Measurements from ENCODE around the gene PAPSS1. TPM values are rescaled to one million over a fixed set of nuclear protein-coding genes. Genes with fewer than 3 reads are reported as not detected.
"Not testable (repeated sequence)": the region's sequence is repeated elsewhere in the genome, so short reads cannot be mapped to it uniquely, and the experiment has no call there.

The PAPSS1 gene
- total RNA-seq, 1 experiment from 2014 or later, result 12.6 TPM

DNA sequence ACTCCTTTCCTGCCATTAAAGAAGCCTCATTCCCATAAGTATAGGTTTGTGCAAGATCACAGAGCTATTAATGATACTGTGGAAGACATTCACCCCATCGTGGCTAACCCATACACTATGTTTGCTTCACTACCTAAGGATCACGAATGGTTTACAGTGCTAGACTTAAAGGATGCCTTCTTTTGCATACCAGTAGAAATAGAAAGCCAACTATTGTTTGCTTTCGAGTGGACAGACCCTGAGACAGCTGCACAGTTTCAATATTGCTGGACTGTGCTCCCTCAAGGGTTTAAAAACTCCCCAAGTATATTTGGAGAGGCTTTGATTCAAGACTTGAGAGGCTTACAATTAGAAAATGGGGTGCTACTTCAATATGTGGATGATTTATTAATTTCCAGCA is 16.0 kb upstream of the PAPSS1 start:
- no peak overlapping the region for H3K4me3 ChIP-seq
- no peaks in the 10 kb centered on the region for H3K27me3 ChIP-seq
- H3K9me3 ChIP-seq, result no peaks in the 10 kb centered on the region
- no peaks in the 10 kb centered on the region for H3K36me3 ChIP-seq
- DNase-seq, result no peak

DNA sequence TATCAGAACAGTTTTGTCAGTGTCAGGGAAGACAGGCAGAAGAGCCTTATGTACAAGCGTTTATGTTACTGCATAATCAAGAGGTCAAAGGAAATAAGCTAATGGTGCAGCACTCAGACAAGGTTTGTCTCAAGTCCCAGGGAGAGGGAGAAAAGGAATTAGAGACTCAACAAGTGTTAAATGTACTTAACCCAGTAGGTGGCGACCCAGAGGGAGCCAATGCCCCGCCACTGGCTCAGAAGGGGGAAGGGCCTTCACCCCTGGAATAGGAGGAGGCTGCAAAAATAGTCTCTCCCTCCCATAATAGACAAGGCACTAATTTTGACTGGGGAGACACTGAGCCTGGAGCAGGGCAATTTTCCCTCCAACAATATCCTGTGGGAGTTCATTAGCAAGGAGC is 14.1 kb upstream of the PAPSS1 start:
- no peak overlapping the region for H3K4me3 ChIP-seq
- no peaks in the 10 kb centered on the region for H3K36me3 ChIP-seq
- no peaks in the 10 kb centered on the region for H3K9me3 ChIP-seq
- H3K27me3 ChIP-seq, result no peaks in the 10 kb centered on the region
- DNase-seq, result no peak

DNA sequence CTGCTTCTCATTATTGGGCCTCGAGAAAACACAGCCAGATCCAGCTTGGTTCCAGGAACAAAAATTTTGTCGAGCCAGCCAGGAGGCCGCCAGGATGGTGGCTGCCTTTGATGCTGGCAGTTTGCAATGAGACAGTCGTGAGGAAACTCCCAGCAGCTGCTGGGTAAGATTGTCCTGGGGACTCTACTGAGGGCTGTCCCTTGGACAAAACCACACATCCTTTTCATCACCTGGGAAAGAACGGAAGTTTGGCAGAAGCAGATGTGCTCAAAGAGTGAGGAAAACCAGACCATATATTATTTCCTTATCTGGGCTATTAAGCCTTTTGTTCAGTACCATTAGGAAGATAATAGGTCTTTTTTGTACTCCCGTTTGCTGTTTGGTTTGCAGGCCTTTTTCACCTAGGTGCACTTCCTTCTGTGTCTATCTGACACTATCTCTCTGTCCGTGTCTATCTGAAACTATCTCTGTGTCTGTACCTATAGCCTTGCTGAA is 13.4 kb upstream of the PAPSS1 start:
- no peak for DNase-seq
- no peaks in the 10 kb centered on the region for H3K36me3 ChIP-seq
- no peaks in the 10 kb centered on the region for H3K27me3 ChIP-seq
- H3K9me3 ChIP-seq, result no peaks in the 10 kb centered on the region
- no peak overlapping the region for H3K4me3 ChIP-seq

DNA sequence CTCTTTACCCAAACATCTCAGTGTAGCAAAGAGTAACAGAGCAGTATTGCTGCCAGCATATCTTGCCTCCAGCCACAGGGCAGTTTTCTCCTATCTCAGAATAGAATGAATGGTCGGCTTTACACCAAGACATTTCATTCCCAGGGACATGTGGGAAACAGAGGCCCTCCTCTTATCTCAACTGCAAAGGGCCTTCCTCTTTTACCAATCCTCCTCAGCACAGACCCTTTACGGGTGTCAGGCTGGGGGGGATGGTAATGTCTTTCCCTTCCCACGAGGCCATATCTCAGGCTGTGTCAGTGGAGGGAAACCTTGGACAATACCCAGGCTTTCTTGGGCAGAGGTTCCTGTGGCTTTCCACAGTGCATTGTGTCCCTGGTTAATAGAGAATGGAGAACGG is 9.0 kb upstream of the PAPSS1 start:
- not testable (repeated sequence) for DNase-seq

DNA sequence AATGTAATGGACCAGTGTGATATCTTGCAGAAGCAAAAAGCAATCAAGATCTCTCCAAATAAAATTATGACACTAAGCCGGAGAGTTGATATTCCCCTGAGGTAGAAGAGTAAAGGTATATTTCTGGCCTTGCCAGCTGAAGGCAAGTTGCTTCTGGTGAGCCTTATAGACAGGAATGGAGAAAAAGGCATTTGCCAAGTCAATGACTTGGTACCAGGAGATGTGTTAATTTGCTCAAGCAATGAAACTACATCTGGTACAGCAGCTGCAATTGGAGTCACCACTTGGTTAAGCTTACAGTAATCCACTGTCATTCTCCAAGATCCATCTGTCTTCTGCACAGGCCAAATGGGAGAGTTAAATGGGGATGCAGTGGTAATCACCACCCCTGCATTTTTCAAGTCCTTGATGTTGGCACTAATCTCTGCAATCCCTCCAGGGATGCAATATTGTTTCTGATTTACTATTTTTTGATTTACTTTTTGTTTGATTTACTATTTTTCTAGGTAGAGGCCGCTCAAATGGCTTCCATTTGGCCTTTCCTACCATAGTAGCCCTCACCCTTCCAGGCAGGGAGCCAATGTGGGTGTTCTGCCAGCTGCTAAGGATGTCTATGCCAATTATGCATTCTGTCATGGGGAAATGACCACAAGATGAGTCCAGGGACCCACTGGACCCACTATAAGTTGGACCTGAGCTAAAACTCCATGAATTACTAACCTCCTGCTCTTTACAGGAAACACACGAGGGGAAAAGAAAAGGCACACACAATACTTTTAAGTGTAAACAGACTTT is 6.3 kb upstream of the PAPSS1 start:
- not testable (repeated sequence) for H3K27me3 ChIP-seq, H3K36me3 ChIP-seq, H3K4me3 ChIP-seq, H3K9me3 ChIP-seq
- DNase-seq, result peak; percentile 41

More for the DNA sequence above, 9.0 kb upstream of the PAPSS1 start:
- not testable (repeated sequence) for H3K27me3 ChIP-seq, H3K4me3 ChIP-seq, H3K36me3 ChIP-seq, H3K9me3 ChIP-seq

DNA sequence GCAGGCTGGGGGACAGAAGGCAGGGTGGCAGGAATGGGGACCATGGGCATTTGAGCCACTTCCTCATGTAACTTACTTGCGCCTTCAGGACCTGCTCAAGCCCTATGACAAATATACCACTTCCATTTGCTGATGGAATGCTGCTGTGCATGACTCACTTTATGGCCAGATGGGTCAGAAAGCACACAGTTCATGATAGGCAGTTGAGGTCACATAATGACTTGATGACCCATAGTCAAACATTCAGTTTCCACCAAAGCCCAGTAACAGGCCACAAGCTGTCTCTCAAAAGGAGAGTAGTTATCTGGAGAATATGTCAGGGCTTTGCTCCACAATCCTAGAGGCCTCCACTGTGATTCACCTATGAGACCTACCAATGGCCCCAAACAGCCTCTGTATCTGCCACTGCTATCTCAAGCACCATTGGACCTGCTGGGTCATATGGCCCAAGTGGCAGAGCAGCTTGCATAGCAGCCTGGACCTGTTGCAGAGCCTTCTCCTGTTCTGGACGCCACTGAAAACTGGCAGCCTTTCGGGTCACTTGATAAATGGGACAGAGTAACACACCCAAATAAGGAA is 5.3 kb upstream of the PAPSS1 start:
- no peaks in the 10 kb centered on the region for H3K36me3 ChIP-seq
- no peaks in the 10 kb centered on the region for H3K27me3 ChIP-seq
- H3K4me3 ChIP-seq, result no peak overlapping the region
- DNase-seq, result peak; percentile 13
- no peaks in the 10 kb centered on the region for H3K9me3 ChIP-seq

DNA sequence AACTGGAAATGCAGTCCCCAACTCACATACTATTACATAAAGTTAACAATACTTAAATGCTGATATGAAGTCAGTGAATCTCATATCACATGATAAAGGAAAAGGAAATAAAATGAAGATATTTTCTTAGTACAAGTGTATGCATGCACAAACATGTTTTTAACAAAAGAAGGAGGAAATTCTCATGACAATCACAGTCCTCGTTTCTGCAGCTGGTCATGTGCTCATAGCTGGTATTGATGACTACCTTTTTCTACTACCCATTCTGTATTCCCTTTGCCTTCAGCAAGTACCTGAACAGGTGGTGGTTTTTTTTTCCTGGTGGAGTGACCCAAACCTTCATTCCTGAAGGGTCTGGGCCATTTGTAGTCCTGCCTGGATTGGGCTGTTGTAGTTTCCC is 3.3 kb upstream of the PAPSS1 start:
- not testable (repeated sequence) for H3K9me3 ChIP-seq, H3K27me3 ChIP-seq, DNase-seq, H3K4me3 ChIP-seq, H3K36me3 ChIP-seq

DNA sequence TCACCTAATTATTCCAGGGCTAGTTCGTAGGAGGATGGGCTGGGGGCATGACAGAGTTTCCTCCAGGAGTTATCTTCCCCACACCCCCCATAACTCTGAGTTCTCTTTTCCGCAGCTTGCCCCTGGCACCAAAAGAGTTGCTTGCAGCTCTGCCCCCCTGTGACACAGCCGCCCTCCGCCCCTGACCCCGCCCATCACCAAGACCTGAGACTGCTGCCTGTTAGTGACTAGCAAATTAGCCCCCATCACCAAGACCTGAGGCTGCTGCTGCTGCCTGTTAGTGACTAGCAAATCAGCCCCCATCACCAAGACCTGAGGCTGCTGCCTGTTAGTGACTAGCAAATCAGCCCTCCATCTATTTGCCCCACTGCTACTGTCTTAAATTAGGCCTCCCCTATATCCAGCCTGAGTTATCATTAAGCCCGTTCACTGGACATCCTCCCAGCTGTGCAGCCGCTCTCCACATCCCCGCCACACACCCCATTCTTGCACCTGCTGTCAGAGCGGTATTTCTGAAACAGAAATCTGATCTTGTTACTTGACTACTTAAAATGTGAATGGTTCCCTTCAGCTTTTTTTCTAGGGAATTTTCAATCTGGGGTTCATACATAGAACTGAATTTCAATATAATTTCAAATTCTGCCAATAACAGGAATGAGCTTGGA is 1.5 kb upstream of the PAPSS1 start:
- H3K4me3 ChIP-seq, result no peak overlapping the region
- no peaks in the 10 kb centered on the region for H3K36me3 ChIP-seq
- H3K9me3 ChIP-seq, result no peaks in the 10 kb centered on the region
- H3K27me3 ChIP-seq, result no peaks in the 10 kb centered on the region
- no peak for DNase-seq

DNA sequence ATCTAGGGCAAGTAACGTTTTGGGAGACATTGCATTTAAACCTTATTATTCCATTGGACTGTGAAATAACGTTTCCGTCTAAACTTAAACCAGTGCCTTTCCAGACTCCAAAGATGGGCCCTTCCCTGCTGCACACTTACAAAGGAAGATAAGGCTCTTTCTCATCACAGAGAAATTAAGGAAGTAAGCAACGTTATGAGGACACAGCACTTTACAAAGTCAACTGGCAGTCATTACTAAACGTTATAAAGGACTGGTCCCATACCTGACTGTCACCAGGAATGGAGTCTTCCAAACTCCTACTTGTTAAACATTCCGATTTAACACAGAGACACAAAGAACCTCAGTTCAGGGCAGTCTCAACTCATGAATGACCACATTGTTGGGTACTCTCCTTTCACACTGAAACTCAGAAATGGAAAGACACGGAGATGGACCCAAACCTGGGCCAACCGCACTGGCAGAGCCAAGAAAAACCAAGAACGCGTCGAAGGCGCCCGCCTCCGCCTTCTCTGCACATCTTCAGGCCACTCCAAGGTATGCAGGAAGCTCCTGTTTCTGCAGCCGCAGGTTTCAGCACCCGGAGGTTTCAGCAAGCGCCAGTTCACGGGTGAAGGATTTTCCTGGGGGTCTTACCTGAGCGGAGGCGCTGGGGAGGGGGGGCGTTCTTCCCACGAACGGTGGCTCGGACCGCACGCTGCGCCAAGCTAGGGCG is 670 bp downstream of the PAPSS1 start:
- no peaks in the 10 kb centered on the region for H3K9me3 ChIP-seq
- DNase-seq, result peak; percentile 20
- H3K36me3 ChIP-seq, result no peaks in the 10 kb centered on the region
- no peaks in the 10 kb centered on the region for H3K27me3 ChIP-seq
- H3K4me3 ChIP-seq, result peak overlapping the region; percentile 78

DNA sequence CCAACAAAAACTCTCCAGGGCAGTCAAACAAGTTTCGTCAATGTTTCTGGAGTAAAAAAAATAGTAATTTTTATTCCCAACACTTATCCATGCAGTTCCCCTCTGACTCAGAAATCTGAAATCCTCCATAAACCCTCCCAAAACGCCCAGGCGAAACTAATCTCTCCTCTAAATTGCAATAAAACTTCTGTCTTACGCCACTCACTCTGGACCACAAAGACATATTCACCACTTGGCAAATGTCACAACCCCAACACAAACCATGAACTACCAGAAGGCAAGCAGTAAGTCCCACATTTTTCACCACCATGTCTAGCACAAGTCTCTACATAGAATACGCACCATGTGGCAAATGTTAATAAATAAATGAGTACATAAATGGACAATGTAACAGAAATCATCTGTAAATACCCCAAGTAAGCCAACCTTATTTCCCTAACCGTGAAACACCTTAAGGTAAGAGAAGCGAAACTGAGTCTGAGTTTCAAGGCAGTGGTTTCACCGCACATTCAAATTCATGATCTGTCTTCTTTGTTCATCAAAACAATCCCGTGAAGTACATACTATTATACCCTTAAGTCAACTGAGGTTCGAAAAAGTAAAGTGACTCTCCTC is 1.6 kb downstream of the PAPSS1 start:
- Histone ChIP-seq H3K4me3 (peak overlapping the region; percentile 78), H3K27me3 (no peaks in the 10 kb centered on the region), H3K36me3 (no peaks in the 10 kb centered on the region), H3K9me3 (no peaks in the 10 kb centered on the region)
- no peak for DNase-seq

DNA sequence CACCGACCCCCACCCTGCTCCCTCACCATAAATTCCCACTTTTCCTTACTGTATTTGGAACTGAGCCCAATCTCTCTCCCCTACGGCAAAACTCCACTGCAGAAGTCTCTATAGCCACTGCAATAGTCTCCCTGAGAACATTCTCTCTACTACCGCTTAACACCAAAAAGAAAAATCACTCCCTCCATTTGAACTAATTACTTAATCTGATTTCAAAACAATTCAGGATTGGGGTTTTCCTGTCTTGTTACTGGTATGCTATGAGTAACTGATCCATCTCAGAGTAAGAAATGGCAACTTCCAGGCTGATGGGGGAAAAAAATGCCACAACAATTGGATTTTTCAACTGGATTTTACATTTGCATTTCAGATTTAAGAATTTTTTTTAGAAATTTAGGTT is 5.8 kb downstream of the PAPSS1 start:
- Histone ChIP-seq H3K27me3 (no peaks in the 10 kb centered on the region), H3K36me3 (no peaks in the 10 kb centered on the region), H3K9me3 (no peaks in the 10 kb centered on the region), H3K4me3 (no peak overlapping the region)
- no peak for DNase-seq

DNA sequence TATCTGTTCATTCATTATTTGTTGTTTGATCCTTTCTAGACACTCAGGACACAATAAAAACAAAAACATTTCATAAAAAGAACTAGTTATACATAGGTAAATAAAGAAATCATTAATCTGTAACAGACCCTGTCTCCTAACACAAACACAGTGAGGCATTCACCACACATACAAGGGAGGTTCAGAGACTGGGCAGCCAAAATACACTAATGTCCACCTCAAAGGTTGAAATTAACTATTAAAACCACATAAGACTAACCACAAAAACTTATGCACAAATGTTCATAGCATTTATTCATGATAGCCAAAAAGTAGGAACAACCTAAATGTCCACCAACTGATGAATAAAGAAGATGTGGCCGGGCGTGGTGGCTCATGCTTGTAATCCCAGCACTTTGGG is 7.8 kb downstream of the PAPSS1 start:
- DNase-seq, result no peak
- no peaks in the 10 kb centered on the region for H3K9me3 ChIP-seq
- no peaks in the 10 kb centered on the region for H3K27me3 ChIP-seq
- H3K4me3 ChIP-seq, result no peak overlapping the region
- no peaks in the 10 kb centered on the region for H3K36me3 ChIP-seq

DNA sequence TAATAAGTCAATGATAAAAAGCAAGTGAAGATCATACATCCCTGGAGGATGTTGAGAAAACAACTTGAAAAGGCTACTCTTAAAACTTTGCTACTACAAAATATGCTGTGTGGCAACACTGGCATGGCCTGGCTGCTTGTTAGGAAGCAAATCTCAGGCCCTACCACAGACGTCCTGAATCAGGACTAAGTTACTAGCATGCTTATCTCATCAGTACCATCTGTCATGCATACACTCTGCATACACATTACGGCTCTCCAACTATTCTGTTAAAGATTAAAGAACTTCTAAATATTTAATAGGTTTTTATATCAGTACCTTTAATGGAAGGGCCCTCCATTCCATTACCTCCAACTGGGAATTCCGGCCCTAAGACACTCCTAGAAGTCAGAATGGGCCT is 8.2 kb downstream of the PAPSS1 start:
- H3K36me3 ChIP-seq, result no peaks in the 10 kb centered on the region
- no peaks in the 10 kb centered on the region for H3K27me3 ChIP-seq
- no peak for DNase-seq
- no peaks in the 10 kb centered on the region for H3K9me3 ChIP-seq
- H3K4me3 ChIP-seq, result no peak overlapping the region

DNA sequence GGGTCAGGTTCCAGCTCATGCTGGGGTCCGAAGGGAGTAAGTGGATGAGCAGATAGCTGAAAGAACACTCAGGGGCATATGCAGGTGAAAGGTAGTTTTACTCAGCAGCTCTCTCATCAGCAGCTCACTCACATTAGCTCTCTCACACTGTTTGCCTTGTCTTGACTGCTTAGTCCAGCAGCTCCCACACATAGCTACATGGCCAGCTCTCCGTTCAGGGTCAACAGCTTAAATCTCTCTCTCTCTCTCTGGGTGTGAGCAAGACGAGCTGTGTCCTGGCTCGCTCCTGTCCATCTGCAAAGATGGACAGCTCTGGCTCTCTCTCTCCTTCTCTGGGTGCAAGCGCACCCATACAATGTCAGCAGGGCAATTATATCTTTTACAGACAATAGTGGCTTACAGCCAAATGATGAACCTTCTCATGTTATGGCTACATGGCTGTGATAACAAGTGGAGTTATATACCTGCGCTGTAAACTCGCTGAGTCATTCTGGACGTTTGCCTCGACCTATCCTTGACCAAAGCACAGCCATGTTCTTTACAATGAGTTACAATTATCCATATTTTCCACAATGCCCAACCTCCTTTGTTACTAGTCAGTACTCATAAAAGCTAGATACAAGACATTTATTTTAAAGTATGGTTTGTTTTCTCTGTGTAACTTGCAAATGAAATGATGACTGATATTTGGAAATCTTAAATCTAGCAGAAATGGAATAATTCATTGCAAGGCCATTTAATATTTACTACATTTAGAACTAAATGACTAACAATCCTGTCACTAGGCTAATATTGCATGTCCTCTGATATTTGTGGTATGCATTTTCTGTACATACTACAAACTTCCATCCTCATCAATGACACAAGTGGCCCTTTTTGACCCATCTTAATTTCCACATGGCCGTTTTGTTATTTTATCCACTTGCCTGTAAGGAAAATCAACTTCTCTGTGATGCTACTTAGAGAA is 9.3 kb downstream of the PAPSS1 start:
- Histone ChIP-seq H3K27me3 (no peaks in the 10 kb centered on the region), H3K4me3 (no peak overlapping the region), H3K9me3 (no peaks in the 10 kb centered on the region; the same call in none of the 2 replicates), H3K36me3 (no peaks in the 10 kb centered on the region)
- no peak for DNase-seq

DNA sequence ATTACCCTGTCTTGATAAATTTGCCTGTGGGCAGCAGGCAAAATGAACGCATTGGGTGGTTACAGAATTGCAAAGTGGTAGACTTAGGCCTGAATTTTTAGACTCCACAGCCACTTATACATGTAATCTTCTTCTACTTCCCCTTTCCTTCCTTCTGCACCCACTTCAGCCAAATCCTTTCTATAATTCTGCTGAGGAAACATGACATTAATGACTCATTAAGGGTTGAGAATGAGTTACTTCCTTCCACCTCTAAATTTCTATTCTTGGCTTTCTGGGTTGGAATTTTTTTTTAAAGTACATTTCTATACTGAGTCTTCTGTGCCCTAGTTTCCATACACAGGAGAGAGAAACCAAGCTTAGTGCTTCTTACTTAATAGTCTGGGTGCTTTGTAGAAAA is 10.1 kb downstream of the PAPSS1 start:
- no peaks in the 10 kb centered on the region for H3K36me3 ChIP-seq
- H3K4me3 ChIP-seq, result no peak overlapping the region
- H3K9me3 ChIP-seq, result no peaks in the 10 kb centered on the region; the same call in none of the 2 replicates
- DNase-seq, result no peak
- no peaks in the 10 kb centered on the region for H3K27me3 ChIP-seq

DNA sequence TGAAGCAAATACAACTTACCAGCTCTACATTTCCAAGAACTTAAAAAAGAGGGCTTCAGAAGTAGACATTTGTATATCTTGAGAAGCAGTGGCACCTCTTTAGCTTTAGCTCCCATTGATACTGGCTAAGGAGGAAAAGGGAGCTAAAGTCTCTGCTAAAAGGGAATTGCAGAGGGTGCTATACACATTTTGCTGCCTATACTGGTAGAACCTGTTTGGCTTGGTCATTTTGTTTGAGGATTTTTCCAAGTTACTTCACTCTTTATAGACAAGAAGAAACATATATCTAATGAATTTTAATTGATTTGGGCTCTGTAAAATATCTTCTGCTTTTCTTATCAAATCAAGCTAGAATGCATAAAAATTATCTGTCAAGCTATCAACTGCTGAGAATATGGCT is 11.8 kb downstream of the PAPSS1 start:
- Histone ChIP-seq H3K27me3 (no peaks in the 10 kb centered on the region), H3K9me3 (no peaks in the 10 kb centered on the region; the same call in none of the 2 replicates), H3K4me3 (no peak overlapping the region), H3K36me3 (no peaks in the 10 kb centered on the region)
- DNase-seq, result no peak
